CD8-positive, alpha-beta memory T cell (primary cell): ENCODE measurements around the gene BCAS1. TPM values are rescaled to one million over a fixed set of nuclear protein-coding genes. Genes with fewer than 3 reads are reported as not detected.

Experiments used
- CTCF ChIA-PET: fragments of 350-600 bp; sonication (Branson Sonifier 250); formaldehyde crosslinking; loops from one replicate; lab custom pipeline; 2021; ENCODE audit warnings: antibody characterized with exemption; lab: Charles Lee
- POLR2A ChIA-PET: fragments of 350-600 bp; sonication (Branson Sonifier 250); formaldehyde crosslinking; loops from one replicate; lab custom pipeline; 2021; ENCODE audit warnings: antibody characterized with exemption; lab: Charles Lee
- DNase-seq, 5 donors: peaks; one replicate each; pipeline versions ENCODE4 v3.0.0 to v3.0.0-alpha.2; 2020 to 2022; ENCODE audit warnings: mixed read lengths in 1 of 5
- H3K27ac ChIP-seq: one replicate; pipeline ENCODE4 v1.7.0; 2013; ENCODE audit warnings: low read depth, mild to moderate bottlenecking, low read length, moderate library complexity
- H3K27me3 ChIP-seq: 2 replicates; pipeline ENCODE4 v1.7.0; 2013; ENCODE audit warnings: low read length, mild to moderate bottlenecking; ENCODE audit not compliant: insufficient read depth, poor library complexity, severe bottlenecking
- H3K36me3 ChIP-seq: 2 replicates; pipeline ENCODE4 v1.7.0; 2013; ENCODE audit warnings: mild to moderate bottlenecking, low read length, moderate library complexity; ENCODE audit not compliant: insufficient read depth
- H3K4me1 ChIP-seq: 2 replicates; pipeline ENCODE4 v1.7.0; 2013; ENCODE audit warnings: mild to moderate bottlenecking, low read length, moderate library complexity; ENCODE audit not compliant: insufficient read depth
- H3K4me3 ChIP-seq: 2 replicates; pipeline ENCODE4 v1.7.0; 2013; ENCODE audit warnings: mild to moderate bottlenecking, low read length
- H3K9me3 ChIP-seq: 2 replicates; pipeline ENCODE4 v1.7.0; 2013; ENCODE audit warnings: mild to moderate bottlenecking, low read length
- H3K27ac Mint-ChIP-seq, 8 donors: one replicate each; pipeline ENCODE4 v1.8.0; 2020 to 2021; ENCODE audit warnings: mixed read lengths in 8 of 8, mild to moderate bottlenecking in 6 of 8, inconsistent platforms in 3 of 8, moderate library complexity in 3 of 8
- H3K27me3 Mint-ChIP-seq, 2 donors: one replicate each; pipeline ENCODE4 v1.8.0; 2020 to 2021; ENCODE audit warnings: mixed read lengths in 2 of 2, mild to moderate bottlenecking in 1 of 2, moderate library complexity in 1 of 2
- H3K36me3 Mint-ChIP-seq, 3 donors: one replicate each; pipeline ENCODE4 v1.8.0; 2020 to 2021; ENCODE audit warnings: mixed read lengths in 3 of 3, inconsistent platforms in 1 of 3, mild to moderate bottlenecking in 1 of 3
- H3K4me1 Mint-ChIP-seq, 3 donors: one replicate each; pipeline ENCODE4 v1.8.0; 2020 to 2021; ENCODE audit warnings: mixed read lengths in 3 of 3, inconsistent platforms in 1 of 3, mild to moderate bottlenecking in 1 of 3
- H3K4me3 Mint-ChIP-seq, 7 donors: one replicate each; pipeline ENCODE4 v1.8.0; 2020 to 2021; ENCODE audit warnings: mixed read lengths in 7 of 7, mild to moderate bottlenecking in 6 of 7, moderate library complexity in 4 of 7, inconsistent platforms in 2 of 7
- H3K9me3 Mint-ChIP-seq, 5 donors: one replicate each; pipeline ENCODE4 v1.8.0; 2020 to 2022; ENCODE audit warnings: mixed read lengths in 5 of 5, mild to moderate bottlenecking in 3 of 5, moderate library complexity in 2 of 5, inconsistent platforms in 1 of 5
- polyA plus RNA-seq: library from polyadenylated mRNA; unstranded; fragments of 300-500 nt; fragmentation: Illumina TruSeq; gene quantifications from one replicate; pipeline ENCODE4 v1.2.3, GENCODE V29; 2021
- total RNA-seq, 2 experiments: library from RNA; stranded (reverse); gene quantifications; one replicate each; pipeline ENCODE4 v1.2.3, GENCODE V29; 2021

BCAS1 gene
- total and polyA plus RNA-seq, 3 experiments from 2014 or later, result 0.09 to 0.91 (median 0.15) TPM

- no peaks in the 10 kb centered on the region for H3K9me3 ChIP-seq
- no peaks in the 10 kb centered on the region for H3K27me3 ChIP-seq
- H3K36me3 ChIP-seq, result no peaks in the 10 kb centered on the region
- no peaks in the 10 kb centered on the region for H3K4me1 ChIP-seq
- Mint-ChIP-seq H3K4me3 (no peak overlapping the region), H3K27ac (no peak overlapping the region), H3K27me3 (peaks cover 15 to 44% of the 10 kb centered on the region in 2 donors), H3K4me1 (no peaks in the 10 kb centered on the region), H3K36me3 (peaks cover 0 to 35% (median 5%) of the 10 kb centered on the region in 3 donors), H3K9me3 (peaks cover 22 to 35% (median 27%) of the 10 kb centered on the region in 5 donors)
- ChIA-PET CTCF (no interaction called here), POLR2A (no interaction called here)
- DNase-seq, result no peak
- no peak overlapping the region for H3K4me3 ChIP-seq
- no peak overlapping the region for H3K27ac ChIP-seq
Observed at GRCh38 chr20:54004445-54004844, 65.9 kb downstream of the BCAS1 start.

DNA sequence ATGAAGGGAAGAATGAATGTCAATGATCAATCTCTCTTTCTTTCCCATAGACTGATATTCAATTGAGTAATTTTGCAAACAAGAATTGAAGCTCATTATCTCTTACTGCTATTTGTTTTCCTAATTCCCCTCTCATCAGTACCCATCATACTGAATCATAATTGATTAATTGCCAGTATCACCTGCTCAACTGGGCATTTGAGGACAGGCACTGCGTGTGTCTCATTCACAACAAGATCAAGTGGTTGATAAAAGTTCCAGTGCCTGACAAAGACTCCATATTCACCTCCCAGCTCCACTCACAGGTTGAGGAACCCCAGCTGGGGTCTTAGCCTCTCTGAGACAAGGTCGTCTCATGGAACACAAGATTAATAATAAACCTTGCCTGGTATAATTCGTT, 67.7 kb downstream of the BCAS1 start:
- Mint-ChIP-seq H3K27ac (peak overlapping the region in 1 of 8 donors; percentile 6), H3K9me3 (peaks cover 22 to 39% (median 30%) of the 10 kb centered on the region in 5 donors), H3K4me3 (no peak overlapping the region), H3K27me3 (peaks cover 14 to 47% of the 10 kb centered on the region in 2 donors), H3K4me1 (no peaks in the 10 kb centered on the region), H3K36me3 (peaks cover 0 to 41% (median 5%) of the 10 kb centered on the region in 3 donors)
- Histone ChIP-seq H3K4me3 (no peak overlapping the region), H3K36me3 (no peaks in the 10 kb centered on the region), H3K4me1 (no peaks in the 10 kb centered on the region), H3K27me3 (no peaks in the 10 kb centered on the region), H3K9me3 (no peaks in the 10 kb centered on the region), H3K27ac (no peak overlapping the region)
- no peak for DNase-seq
- CTCF ChIA-PET, result no interaction called here
- POLR2A ChIA-PET, result no interaction called here

GRCh38 chr20:54002056-54002575, 68.3 kb downstream of the BCAS1 start:
- Histone ChIP-seq H3K4me3 (no peak overlapping the region), H3K27ac (no peak overlapping the region), H3K4me1 (no peaks in the 10 kb centered on the region), H3K36me3 (no peaks in the 10 kb centered on the region), H3K9me3 (no peaks in the 10 kb centered on the region), H3K27me3 (no peaks in the 10 kb centered on the region)
- Mint-ChIP-seq H3K27ac (no peak overlapping the region), H3K27me3 (peaks cover 11 to 46% of the 10 kb centered on the region in 2 donors), H3K4me3 (no peak overlapping the region), H3K4me1 (no peaks in the 10 kb centered on the region), H3K9me3 (peaks cover 22 to 39% (median 30%) of the 10 kb centered on the region in 5 donors), H3K36me3 (peaks cover 0 to 41% (median 5%) of the 10 kb centered on the region in 3 donors)
- ChIA-PET POLR2A (no interaction called here), CTCF (no interaction called here)
- DNase-seq, result no peak

DNA sequence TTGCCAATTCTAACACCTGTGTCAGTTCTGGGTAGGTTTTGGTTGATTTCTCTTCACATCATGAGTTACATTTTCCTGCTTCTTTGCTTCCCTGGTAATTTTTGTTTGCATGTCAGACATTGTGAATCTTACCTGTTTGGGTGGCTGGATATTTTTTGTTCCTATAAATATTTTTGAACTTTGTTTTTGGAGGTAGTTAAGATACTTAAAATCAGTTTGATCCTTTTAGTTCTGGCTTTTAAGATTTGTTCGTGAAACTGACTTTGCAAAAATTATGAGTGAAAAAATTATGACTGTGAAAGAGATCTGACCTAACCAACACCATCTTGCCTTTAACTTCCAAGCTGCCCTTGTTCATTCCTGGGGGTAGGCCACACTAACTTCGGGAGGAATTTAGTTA, 69.5 kb downstream of the BCAS1 start:
- H3K36me3 ChIP-seq, result no peaks in the 10 kb centered on the region
- Mint-ChIP-seq H3K36me3 (peaks cover 0 to 45% (median 5%) of the 10 kb centered on the region in 3 donors), H3K27ac (no peak overlapping the region), H3K27me3 (peaks cover 8 to 44% of the 10 kb centered on the region in 2 donors), H3K4me1 (no peaks in the 10 kb centered on the region), H3K4me3 (no peak overlapping the region), H3K9me3 (peaks cover 22 to 39% (median 30%) of the 10 kb centered on the region in 5 donors)
- no peaks in the 10 kb centered on the region for H3K9me3 ChIP-seq
- POLR2A ChIA-PET, result no interaction called here
- no peaks in the 10 kb centered on the region for H3K4me1 ChIP-seq
- CTCF ChIA-PET, result no interaction called here
- no peak for DNase-seq
- H3K4me3 ChIP-seq, result no peak overlapping the region
- H3K27ac ChIP-seq, result no peak overlapping the region
- H3K27me3 ChIP-seq, result no peaks in the 10 kb centered on the region

GRCh38 chr20:54000262-54000661, 70.1 kb downstream of the BCAS1 start:
- Histone ChIP-seq H3K4me3 (no peak overlapping the region), H3K4me1 (no peaks in the 10 kb centered on the region), H3K9me3 (no peaks in the 10 kb centered on the region), H3K36me3 (no peaks in the 10 kb centered on the region), H3K27me3 (no peaks in the 10 kb centered on the region), H3K27ac (no peak overlapping the region)
- H3K4me1 Mint-ChIP-seq, result no peaks in the 10 kb centered on the region
- peaks cover 0 to 45% (median 5%) of the 10 kb centered on the region in 3 donors for H3K36me3 Mint-ChIP-seq
- ChIA-PET CTCF (no interaction called here), POLR2A (no interaction called here)
- peaks cover 22 to 39% (median 30%) of the 10 kb centered on the region in 5 donors for H3K9me3 Mint-ChIP-seq
- H3K27me3 Mint-ChIP-seq, result peaks cover 8 to 38% of the 10 kb centered on the region in 2 donors
- H3K4me3 Mint-ChIP-seq, result no peak overlapping the region
- DNase-seq, result no peak
- no peak overlapping the region for H3K27ac Mint-ChIP-seq

DNA sequence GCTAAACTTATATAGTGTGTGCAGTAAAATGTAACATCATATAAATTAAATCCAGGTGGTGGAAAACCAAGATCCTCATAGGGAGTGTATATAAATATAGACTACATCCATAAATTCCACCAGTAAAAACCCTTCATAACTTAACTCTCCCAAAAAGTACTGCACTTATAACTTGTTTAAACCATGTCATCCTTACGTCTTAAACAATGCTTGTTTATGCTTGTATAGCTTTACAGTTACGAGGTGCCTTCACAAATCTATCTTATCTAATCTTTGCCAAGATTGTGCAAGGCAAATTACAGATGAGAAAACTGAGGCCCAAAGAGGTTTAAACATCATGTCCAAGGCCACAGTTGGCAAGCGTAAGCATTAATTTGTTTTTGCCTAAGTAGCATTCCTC, 71.3 kb downstream of the BCAS1 start:
- H3K27me3 ChIP-seq, result no peaks in the 10 kb centered on the region
- no peak overlapping the region for H3K27ac Mint-ChIP-seq
- no peaks in the 10 kb centered on the region for H3K36me3 ChIP-seq
- no peak for DNase-seq
- ChIA-PET POLR2A (no interaction called here), CTCF (no interaction called here)
- H3K27ac ChIP-seq, result no peak overlapping the region
- H3K4me1 Mint-ChIP-seq, result no peaks in the 10 kb centered on the region
- no peak overlapping the region for H3K4me3 ChIP-seq
- peaks cover 6 to 29% of the 10 kb centered on the region in 2 donors for H3K27me3 Mint-ChIP-seq
- no peaks in the 10 kb centered on the region for H3K4me1 ChIP-seq
- no peaks in the 10 kb centered on the region for H3K9me3 ChIP-seq
- H3K4me3 Mint-ChIP-seq, result no peak overlapping the region
- peaks cover 22 to 39% (median 30%) of the 10 kb centered on the region in 5 donors for H3K9me3 Mint-ChIP-seq
- peaks cover 0 to 45% (median 5%) of the 10 kb centered on the region in 3 donors for H3K36me3 Mint-ChIP-seq

- no peaks in the 10 kb centered on the region for H3K9me3 ChIP-seq
- Mint-ChIP-seq H3K27me3 (peaks cover 6 to 40% of the 10 kb centered on the region in 2 donors), H3K36me3 (peaks cover 0 to 31% (median 0%) of the 10 kb centered on the region in 3 donors), H3K27ac (no peak overlapping the region), H3K4me3 (no peak overlapping the region), H3K9me3 (peaks cover 19 to 30% (median 24%) of the 10 kb centered on the region in 5 donors), H3K4me1 (peaks cover 0 to 10% (median 9%) of the 10 kb centered on the region in 3 donors)
- no peaks in the 10 kb centered on the region for H3K27me3 ChIP-seq
- no peaks in the 10 kb centered on the region for H3K36me3 ChIP-seq
- ChIA-PET CTCF (no interaction called here), POLR2A (no interaction called here)
- H3K27ac ChIP-seq, result no peak overlapping the region
- H3K4me1 ChIP-seq, result no peaks in the 10 kb centered on the region
- no peak overlapping the region for H3K4me3 ChIP-seq
- DNase-seq, result no peak
Observed at GRCh38 chr20:53996584-53997486, 73.6 kb downstream of the BCAS1 start.

DNA sequence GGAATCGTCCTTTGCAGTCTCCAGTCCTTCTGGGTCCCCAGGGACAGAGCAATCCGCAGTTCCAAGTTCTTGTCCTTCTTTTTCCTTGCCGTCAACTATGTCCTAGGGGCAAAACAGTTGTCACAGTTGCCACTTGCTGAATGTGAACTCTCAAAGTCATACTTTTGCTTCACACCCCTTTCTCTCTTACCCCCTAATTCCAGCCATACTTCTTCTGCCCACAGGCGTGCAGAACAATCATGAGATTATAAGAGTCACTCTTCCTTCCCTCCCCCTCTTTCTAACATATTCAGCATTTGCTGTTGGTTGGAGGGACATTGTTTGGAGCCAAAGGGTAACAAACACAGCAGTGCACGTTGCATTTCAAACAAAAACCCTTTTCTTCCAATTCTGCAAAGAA, 74.4 kb downstream of the BCAS1 start:
- Mint-ChIP-seq H3K36me3 (peaks cover 0 to 22% (median 0%) of the 10 kb centered on the region in 3 donors), H3K27ac (no peak overlapping the region), H3K4me1 (peaks cover 0 to 10% (median 9%) of the 10 kb centered on the region in 3 donors), H3K4me3 (no peak overlapping the region), H3K27me3 (peaks cover 9 to 47% of the 10 kb centered on the region in 2 donors), H3K9me3 (peaks cover 10 to 21% (median 16%) of the 10 kb centered on the region in 5 donors)
- Histone ChIP-seq H3K27me3 (no peaks in the 10 kb centered on the region), H3K9me3 (no peaks in the 10 kb centered on the region), H3K36me3 (no peaks in the 10 kb centered on the region), H3K4me1 (no peaks in the 10 kb centered on the region), H3K27ac (no peak overlapping the region), H3K4me3 (no peak overlapping the region)
- no peak for DNase-seq
- POLR2A ChIA-PET, result no interaction called here
- CTCF ChIA-PET, result no interaction called here
